Measurements from ENCODE around the gene DLEC1.
"Not testable (repeated sequence)": the region's sequence is repeated elsewhere in the genome, so short reads cannot be mapped to it uniquely, and the experiment has no call there.

The DLEC1 gene

DNA sequence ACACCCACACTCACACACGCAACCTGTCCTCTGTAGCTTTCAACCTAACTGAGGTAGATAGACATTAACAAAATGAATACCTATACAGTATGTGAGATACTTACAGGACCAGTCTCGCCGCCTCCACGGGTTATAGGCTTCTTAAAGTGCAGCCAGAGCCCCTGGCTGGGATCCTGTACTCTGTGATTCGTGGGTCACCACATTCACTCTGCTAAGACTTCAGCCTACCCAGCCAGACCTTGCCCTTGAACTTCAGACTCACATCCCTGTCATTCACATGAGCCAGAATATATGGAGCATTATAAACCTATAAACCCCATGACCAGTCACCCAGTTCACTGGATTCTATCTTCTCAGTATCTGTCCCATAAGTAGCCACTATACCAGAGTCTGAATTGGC, 1.4 kb downstream of the DLEC1 start:
- DNase-seq (ENCODE audit: low read depth): no peak

DNA sequence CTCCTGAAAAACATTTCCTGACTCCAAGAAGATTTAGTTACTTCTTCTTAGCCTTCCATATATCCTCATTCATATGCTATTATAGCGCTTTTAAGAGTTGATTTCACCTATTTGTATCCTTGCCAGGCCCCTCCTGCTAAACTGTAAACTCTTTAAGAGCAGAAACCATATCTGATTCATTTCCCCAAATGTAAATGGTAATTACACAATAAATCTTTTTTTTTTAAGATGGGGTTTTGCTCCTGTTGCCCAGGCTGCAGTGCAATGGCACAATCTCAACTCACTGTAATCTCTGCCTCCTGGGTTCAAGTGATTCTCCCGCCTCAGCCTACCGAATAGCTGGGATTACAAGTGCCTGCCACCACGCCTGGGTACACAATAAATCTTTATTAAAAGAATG, 4.5 kb downstream of the DLEC1 start:
- DNase-seq (ENCODE audit: low read depth): no peak

DNA sequence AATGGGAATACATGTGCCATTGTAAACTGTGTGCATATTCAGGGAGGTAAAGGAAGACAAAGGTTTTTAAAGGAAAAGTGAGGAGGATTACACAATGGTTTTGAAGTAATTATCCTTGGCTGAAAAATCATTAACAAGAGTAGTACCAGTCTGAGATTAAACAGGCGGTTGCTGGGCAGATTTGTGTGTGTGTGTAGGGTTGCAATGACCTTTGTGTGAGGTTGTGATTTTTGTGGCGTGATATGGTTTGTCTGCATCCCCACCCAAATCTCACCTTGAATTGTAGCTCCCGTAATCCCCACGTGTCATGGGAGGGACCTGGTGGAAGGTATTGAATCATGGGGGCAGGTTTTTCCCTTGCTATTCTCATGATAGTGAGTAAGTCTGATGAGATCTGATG, 7.0 kb downstream of the DLEC1 start:
- DNase-seq (ENCODE audit: low read depth): no peak

DNA sequence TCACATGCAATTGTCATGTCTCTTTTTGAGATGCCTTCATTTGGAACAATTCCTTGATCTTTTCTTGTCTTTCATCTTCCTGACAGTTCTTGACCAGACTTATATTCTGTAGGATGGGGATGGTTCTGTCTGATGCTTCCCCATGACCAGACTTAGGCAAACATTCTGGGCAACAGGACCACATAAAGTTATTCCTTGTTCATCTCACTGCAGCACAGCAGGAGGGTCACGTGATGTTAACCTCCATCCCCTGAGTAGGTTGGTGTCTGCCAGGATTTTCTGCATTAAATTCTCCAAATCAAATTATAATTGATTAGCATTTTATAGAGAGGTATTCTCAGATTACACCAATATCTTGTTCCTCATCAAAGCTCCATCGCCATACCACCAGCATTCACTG, 7.8 kb downstream of the DLEC1 start:
- DNase-seq (ENCODE audit: low read depth): no peak

GRCh38 chr3:38047896-38048295, 8.9 kb downstream of the DLEC1 start:
- DNase-seq (ENCODE audit: low read depth): no peak

- no peak for DNase-seq (ENCODE audit: low read depth)
Observed at GRCh38 chr3:38049358-38050126, 10.5 kb downstream of the DLEC1 start.

GRCh38 chr3:38051131-38051530, 12.1 kb downstream of the DLEC1 start:
- no peak for DNase-seq (ENCODE audit: low read depth)

- not testable (repeated sequence) for DNase-seq (ENCODE audit: low read depth)
Observed at GRCh38 chr3:38053286-38053685, 14.3 kb downstream of the DLEC1 start.

GRCh38 chr3:38053813-38054498, 14.9 kb downstream of the DLEC1 start:
- not testable (repeated sequence) for DNase-seq (ENCODE audit: low read depth)

DNA sequence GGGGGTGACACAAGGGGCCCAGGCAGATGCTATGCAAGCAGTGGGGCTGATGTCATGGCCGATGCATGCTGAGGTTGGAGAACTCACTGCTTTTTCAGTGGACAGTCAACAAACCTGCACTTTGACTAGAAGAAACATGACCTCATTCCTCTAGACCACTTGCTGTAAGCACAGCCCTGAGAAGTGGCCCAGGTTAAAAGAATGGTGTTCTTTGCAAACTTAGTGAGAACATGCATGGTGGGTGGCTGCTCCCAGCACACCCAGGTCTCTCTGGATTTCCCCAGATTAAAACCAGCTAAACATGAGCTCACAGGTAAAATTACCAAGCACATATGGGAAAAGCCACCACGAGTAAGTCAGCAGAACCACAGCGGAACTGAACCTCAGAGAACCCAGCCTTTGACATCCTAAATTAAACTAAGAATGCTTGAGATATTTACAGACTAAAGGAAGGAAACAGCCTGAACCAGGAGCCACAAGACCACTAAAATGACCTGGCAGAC, 15.5 kb downstream of the DLEC1 start:
- peak; percentile 15 for DNase-seq (ENCODE audit: low read depth)

DNA sequence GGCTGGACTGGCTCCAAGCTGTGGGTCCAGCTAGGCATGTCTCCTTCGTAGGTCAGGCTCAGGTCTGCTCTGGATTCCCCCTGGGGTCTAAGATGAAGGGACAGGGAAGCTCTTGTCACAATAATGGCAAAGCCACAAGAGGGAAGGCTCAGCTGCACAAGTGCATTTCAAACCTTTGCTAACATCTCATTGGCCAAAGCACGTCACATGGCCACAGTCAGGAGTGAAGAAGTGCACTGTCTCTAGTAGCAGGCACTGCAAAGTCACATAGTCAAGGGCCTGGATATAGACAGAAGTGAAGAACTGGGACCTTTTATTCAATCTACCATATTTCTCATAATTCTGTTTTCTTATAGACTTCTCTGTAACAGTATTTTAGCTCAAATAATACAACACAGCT, 20.1 kb downstream of the DLEC1 start:
- no peak for DNase-seq (ENCODE audit: low read depth)

DNA sequence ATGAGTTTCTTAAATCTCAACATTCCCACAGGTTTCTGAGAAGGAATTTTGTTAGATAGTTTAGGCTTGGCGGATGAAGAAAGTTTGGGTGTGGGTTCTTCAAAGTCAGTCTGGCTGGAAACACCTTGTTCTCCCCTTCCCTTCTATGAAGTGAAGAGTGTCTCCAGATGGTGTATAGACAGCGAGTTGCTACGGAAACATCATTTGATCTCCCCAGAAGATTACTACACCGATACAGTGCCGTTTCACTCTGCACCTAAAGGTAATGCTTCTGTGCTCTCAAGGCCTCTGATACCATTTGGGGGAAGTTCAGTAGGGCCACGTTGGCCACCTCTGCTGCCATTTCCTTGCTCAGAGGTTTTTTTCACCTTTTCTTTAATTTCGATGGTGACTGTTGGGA, 20.6 kb downstream of the DLEC1 start:
- DNase-seq (ENCODE audit: low read depth): no peak

DNA sequence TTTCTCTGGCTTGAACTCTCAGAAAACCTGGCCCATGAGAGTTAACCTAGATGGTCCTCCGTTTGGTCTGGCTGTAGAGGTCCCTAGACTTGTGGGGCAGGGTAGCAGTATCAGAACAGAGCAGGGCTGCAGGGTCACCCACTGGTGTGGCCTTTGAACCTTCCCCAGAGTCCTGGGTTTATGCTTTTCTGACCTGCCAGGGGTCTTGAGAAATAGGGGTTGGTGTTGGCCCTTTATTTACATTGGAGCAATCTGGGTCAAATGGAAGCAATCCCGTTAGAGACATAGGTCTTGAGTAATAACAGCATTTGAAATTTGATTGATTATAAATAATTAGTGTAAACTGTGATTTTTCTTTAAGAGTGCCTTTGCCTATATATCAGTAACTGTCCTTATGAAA, 23.8 kb downstream of the DLEC1 start:
- DNase-seq (ENCODE audit: low read depth): no peak

DNA sequence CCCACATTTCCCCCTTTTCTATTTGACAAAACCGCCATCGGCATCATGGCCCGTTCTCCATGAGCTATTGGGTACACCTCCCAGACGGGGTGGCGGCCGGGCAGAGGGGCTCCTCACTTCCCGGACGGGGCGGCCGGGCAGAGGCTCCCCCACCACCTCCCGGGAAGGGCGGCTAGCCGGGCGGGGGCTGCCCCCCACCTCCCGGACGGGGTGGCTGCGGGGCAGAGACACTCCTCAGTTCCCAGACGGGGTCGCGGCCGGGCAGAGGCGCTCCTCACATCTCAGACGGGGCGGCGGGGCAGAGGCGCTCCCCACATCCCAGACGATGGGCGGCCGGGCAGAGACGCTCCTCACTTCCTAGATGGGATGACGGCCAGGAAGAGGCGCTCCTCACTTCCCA, 25.4 kb downstream of the DLEC1 start:
- DNase-seq (ENCODE audit: low read depth): not testable (repeated sequence)

DNA sequence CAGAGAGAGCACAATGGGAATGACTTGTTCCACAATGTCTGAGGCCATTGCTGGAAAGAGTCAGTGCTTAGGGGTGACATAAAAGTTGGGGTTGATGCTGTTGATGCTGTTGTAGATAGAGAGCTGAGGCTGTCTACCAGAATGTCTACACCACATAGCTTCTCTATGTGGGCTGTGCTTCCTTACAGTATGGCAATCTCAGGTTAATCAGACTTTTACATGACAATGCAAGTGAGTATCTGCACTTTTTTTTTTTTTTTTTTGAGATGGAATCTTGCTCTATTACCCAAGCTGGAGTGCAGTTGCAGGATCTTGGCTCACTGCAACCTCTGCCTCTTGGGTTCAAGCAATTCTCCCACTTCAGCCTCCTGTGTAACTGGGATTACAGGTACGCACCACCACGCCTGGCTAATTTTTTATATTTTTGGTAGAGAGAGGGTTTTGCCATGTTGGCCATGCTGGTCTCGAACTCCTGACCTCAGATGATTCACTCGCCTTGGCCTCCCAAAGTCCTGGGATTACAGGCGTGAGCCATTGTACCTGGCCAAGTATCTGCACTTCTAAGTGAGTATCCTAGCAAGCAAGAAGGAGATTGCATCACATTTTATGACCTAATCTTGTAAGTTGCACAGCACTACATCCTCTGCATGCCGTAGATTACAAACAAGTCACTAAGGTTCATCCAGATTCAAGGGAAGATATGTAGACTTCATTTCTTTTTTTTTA, 28.7 kb downstream of the DLEC1 start:
- DNase-seq (ENCODE audit: low read depth): no peak

DNA sequence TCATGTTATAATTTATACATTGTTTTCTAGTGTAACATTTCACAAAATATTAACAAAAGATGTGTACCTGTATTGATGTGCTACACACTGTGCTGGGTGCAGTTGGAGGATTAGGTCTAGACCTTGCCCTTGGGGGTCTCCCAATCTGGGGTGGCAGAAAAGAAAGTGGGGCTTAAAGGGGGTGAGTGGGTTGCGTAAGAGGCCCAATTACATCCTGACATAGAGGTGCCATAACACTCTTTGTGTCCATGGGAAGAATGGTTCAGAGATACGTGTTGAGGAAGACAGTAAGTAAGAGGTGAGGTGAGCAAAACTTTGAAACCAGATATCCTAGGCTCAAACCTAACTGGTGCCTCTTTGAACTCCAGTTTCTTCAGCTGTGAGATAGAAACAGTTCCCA, 31.0 kb downstream of the DLEC1 start:
- DNase-seq (ENCODE audit: low read depth): no peak

- DNase-seq (ENCODE audit: low read depth): not testable (repeated sequence)
Observed at GRCh38 chr3:38077073-38077472, 38.1 kb downstream of the DLEC1 start.

- DNase-seq (ENCODE audit: low read depth): not testable (repeated sequence)
Observed at GRCh38 chr3:38082296-38082695, 43.3 kb downstream of the DLEC1 start.

DNA sequence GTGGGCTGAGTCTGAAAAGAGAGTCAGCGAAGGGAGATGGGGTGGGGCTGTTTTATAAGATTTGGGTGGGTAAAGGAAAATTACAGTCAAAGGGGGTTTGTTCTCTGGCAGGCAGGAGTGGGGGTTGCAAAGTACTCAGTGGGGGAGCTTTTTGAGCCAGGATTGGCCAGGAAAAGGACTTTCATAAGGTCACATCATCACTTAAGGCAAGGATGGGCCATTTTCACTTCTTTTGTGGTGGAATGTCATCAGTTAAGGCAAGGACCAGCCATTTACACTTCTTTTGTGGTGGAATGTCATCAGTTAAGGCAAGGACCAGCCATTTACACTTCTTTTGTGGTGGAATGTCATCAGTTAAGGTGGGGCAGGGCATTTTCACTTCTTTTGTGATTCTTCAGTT, 44.2 kb downstream of the DLEC1 start:
- DNase-seq (ENCODE audit: low read depth): not testable (repeated sequence)

DNA sequence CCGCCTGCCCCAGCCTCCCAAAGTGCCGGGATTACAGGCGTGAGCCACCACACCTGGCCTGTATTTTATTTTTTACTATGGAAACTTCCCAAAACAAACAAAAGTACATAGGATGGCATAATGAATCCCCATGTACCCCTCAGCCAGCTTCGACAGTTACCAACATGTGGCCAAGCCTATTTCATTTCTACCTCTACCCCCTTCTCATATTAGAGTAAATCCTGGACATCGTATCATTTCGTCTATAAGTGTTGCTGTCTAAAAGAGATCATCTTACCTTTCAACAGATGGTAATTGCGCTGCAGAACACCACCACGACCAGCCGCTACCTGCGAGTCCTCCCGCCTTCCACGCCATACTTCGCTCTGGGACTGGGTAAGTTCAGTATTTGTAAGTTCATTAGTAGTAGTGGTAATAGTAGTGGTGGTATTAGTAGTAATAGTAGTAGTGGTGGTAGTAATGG, 44.9 kb downstream of the DLEC1 start:
- no peak for DNase-seq (ENCODE audit: low read depth)

GRCh38 chr3:38084334-38085310, 45.6 kb downstream of the DLEC1 start:
- peak; percentile 48 for DNase-seq (ENCODE audit: low read depth)

Data from ELR (cell line).